ENCODE results near the gene RAP2B.

GRCh38 chr3:153158961-153159735 lies 2.9 kb upstream of the RAP2B start:
- TF ChIP-seq, protein P1, sequence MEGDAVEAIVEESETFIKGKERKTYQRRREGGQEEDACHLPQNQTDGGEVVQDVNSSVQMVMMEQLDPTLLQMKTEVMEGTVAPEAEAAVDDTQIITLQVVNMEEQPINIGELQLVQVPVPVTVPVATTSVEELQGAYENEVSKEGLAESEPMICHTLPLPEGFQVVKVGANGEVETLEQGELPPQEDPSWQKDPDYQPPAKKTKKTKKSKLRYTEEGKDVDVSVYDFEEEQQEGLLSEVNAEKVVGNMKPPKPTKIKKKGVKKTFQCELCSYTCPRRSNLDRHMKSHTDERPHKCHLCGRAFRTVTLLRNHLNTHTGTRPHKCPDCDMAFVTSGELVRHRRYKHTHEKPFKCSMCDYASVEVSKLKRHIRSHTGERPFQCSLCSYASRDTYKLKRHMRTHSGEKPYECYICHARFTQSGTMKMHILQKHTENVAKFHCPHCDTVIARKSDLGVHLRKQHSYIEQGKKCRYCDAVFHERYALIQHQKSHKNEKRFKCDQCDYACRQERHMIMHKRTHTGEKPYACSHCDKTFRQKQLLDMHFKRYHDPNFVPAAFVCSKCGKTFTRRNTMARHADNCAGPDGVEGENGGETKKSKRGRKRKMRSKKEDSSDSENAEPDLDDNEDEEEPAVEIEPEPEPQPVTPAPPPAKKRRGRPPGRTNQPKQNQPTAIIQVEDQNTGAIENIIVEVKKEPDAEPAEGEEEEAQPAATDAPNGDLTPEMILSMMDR (IDR thresholded peaks at IDR 0.05): no peak
- TF ChIP-seq POLR2A (IDR thresholded peaks at IDR 0.05): no peak
